HG02884 (cell line): ENCODE measurements around the gene XPC.

ENCODE experiments used
- ATAC-seq: cut with Tn5 transposase; IDR thresholded peaks from one replicate; pipeline ENCODE4 v1.9.1; 2021; ENCODE audit warnings: mild to moderate bottlenecking, moderate library complexity; ENCODE audit not compliant: unreplicated experiment

Gene XPC

GRCh38 chr3:14150078-14150477 is 28.3 kb downstream of the XPC start:
- ATAC-seq, result no peak

- no peak for ATAC-seq
These were observed 30.1 kb downstream of the XPC start for GRCh38 chr3:14148041-14148985.

- ATAC-seq, result no peak
These were observed 30.8 kb downstream of the XPC start for GRCh38 chr3:14147617-14148016.

DNA sequence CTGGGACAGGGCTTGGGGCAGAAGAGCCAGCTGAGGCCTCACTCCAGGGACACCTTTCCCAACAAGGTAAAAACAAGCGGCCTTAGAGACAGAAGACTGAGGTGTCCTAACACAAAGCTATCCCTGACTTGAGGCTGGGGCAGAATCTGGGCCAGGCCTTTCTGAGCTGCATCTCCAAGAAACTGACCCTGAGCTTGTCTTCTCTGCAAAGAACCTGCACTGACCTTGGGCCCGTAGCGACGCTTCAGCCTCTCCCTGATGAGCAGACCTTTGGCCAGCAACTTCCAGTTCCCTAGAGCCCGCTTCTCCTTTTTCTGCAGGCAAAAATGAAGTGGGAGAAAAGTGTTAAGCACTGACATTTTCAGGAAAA is 31.4 kb downstream of the XPC start:
- no peak for ATAC-seq

- ATAC-seq, result no peak
These were observed 31.9 kb downstream of the XPC start for GRCh38 chr3:14146381-14147065.

DNA sequence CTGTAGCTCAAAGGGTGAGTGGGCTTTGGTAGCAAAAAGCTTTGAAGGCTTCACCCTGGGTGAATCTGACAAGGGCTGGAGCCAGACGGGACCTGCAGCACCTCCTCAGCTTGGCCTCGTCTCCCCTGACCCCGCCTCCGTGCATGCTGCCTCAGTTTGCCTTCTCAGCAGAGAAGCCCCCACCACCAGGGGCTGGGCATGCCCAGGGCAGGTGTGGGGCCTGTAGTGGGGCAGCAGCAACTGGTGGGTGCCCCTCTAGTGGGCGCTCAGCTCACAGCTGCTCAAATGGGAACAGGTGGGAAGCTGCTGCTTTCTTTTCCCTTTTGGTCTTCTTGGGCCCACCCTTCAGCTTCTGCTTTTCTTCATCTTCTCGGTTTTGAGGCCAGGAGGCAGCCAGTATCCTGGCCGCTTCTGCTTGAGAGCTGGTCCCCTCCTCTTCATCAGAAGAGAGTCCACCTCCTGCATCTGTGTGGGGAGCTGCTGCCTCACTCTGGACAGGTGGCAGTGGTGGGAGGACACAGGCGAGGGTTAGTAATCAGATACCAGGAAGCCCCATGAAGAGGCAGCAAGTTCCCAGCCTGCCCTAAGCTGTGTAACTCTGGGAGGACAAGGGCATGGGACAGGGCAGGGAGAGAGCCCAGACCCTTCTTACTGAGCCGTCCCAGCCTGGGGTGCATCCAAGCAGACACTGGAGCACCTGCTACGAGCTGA is 32.6 kb downstream of the XPC start:
- no peak for ATAC-seq

GRCh38 chr3:14145236-14145635 is 33.2 kb downstream of the XPC start:
- no peak for ATAC-seq

GRCh38 chr3:14144423-14145075 is 33.9 kb downstream of the XPC start:
- ATAC-seq, result peak; percentile 99

- no peak for ATAC-seq
These were observed 34.9 kb downstream of the XPC start for GRCh38 chr3:14143271-14144225.

GRCh38 chr3:14142567-14143270 is 35.7 kb downstream of the XPC start:
- ATAC-seq, result no peak

DNA sequence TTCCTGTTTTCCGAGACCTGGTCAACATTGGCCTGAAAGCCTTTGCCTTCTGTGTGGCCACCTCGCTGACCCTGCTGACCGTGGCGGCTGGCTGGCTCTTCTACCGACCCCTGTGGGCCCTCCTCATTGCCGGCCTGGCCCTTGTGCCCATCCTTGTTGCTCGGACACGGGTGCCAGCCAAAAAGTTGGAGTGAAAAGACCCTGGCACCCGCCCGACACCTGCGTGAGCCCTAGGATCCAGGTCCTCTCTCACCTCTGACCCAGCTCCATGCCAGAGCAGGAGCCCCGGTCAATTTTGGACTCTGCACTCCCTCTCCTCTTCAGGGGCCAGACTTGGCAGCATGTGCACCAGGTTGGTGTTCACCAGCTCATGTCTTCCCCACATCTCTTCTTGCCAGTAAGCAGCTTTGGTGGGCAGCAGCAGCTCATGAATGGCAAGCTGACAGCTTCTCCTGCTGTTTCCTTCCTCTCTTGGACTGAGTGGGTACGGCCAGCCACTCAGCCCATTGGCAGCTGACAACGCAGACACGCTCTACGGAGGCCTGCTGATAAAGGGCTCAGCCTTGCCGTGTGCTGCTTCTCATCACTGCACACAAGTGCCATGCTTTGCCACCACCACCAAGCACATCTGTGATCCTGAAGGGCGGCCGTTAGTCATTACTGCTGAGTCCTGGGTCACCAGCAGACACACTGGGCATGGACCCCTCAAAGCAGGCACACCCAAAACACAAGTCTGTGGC is 36.6 kb downstream of the XPC start:
- no peak for ATAC-seq

GRCh38 chr3:14141144-14141543 is 37.3 kb downstream of the XPC start:
- ATAC-seq, result no peak

DNA sequence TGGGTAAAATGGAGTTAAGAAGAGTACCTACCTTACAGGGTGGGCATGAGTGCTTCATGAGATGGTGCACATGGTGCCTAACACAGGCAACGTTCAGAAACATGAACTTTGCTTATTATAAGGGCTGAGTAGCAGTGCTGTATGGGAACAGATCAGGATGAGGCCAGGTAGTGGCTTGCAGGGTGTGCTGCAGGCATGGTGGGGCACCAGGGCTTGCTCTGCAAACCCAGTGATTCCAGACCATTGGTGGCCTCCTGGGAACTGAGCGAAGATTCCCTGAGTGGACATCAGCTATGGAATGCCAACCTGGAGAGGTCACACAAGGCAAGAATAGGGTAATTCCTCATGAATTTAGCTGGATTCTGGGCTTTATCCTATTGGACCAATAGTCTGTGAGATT is 37.7 kb downstream of the XPC start:
- no peak for ATAC-seq

- ATAC-seq, result no peak
These were observed 38.6 kb downstream of the XPC start for GRCh38 chr3:14139771-14140170.

DNA sequence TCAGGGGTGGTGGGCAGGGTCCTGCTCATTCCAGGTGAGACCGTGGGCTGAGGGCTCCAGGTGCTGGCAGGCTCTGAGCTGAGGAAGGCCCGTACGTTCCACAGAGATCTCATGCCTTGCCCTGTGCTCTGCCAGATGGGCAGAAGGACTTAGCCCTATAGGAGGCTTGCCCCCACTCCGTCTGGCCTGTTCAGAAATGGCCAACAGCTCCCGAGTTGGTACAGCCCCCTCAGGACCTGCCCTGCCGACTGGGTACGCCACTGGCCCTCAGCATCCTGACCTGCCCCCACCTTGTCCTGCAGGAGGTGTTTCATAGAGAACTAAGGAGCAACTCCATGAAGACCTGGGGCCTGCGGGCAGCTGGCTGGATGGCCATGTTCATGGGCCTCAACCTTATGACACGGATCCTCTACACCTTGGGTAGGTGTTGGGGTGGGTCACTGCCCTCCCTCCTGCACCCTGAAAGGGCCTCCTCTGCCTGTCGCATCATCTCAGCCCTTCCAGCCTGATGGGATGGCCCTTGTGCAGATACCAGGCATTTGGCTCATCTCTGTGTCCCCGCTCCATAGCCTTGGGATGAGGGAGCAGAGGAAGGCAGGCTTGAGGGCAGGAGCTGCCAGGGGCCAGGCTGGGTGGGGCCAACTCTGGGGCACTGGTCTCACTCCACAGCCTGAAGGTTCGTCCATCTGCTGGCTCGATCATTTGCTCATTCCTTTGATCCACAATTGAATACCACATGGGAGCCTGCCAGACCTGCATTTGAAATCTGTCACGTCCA is 39.3 kb downstream of the XPC start:
- no peak for ATAC-seq

GRCh38 chr3:14138109-14138877 is 40.1 kb downstream of the XPC start:
- no peak for ATAC-seq

DNA sequence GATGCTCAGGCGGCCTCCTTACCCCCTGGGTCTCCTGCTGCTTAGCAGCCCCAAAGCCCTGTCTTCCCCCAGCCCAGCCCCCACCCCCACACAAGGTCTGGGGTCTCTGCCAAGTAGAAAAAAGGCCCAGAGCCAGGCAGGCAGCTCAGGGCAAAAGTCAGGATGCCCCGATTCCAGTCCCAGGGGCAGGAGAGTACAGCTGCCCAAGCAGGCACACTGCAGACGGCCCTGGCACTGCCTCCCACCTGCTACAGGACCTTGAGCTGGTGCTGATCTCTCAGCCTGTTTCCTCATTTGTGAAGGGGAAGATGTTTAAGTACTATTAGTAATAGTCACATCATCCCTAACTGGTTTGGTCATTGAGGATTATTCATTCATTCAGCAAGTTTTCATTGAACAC is 41.0 kb downstream of the XPC start:
- no peak for ATAC-seq
